Activated gamma-delta T cell (primary cell): ENCODE measurements around the gene NEU1.
A peak's percentile ranks its signal among the peaks of the same experiment; 100 is the strongest.
"Not testable (repeated sequence)": the region's sequence is repeated elsewhere in the genome, so short reads cannot be mapped to it uniquely, and the experiment has no call there.

Source experiments
- DNase-seq: peaks from one replicate; lab custom pipeline; 2025; lab: John Stamatoyannopoulos, UW
- total RNA-seq, 2 donors: gene quantifications; one replicate each; lab custom pipeline; 2026; lab: John Stamatoyannopoulos, UW

NEU1 gene
- total RNA-seq, result 34.5 to 44.8 reads per million in 2 donors

DNA sequence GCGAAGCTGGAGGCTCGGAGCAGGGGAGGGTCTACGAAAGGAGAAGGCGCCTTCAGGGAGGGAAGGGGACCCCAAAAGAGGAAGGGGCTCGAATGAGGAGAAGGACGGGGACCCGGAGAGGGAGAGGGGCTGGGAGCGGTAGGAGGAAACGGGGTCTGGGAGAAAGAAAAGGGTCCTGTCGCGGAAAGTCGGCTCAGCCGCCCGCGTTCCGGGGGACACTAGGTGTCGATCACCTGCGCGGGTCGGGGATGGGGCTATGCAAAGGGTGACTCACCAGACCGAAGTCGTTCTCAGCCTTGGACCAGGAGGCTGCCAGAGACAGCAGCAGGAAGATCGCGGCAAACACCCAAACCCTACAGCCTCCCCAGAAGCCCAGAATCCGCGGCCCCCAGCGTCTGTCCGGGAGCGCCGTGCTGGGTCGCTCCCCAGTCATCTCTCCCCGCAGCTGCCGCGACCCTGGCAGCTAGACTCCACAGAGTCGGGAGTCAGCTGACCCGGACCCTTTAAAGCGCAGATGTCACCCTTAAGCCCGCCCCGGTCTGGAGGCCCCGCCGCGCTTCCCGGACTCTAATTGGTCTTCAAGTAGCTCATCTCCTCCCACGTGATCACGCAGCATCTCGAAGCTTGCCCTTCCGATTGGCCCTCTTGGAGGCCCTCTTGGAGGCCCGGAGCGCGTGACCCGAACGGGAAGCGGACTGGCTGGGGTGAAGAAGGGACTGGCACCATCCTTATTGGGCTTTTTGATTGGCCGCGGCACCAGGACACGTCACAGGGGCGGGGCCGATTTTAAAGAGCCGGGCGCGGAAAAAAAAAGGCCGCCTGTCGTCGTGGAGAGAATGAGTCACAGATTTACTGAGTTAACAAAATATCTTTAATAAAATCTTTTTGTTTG is at the start of gene NEU1:
Gene NEU1 (minus strand): TSS at position 478 of the 892 bp plus-strand sequence. CDS start 45 bp downstream, at position 433.
- DNase-seq, result peak; percentile 98

DNA sequence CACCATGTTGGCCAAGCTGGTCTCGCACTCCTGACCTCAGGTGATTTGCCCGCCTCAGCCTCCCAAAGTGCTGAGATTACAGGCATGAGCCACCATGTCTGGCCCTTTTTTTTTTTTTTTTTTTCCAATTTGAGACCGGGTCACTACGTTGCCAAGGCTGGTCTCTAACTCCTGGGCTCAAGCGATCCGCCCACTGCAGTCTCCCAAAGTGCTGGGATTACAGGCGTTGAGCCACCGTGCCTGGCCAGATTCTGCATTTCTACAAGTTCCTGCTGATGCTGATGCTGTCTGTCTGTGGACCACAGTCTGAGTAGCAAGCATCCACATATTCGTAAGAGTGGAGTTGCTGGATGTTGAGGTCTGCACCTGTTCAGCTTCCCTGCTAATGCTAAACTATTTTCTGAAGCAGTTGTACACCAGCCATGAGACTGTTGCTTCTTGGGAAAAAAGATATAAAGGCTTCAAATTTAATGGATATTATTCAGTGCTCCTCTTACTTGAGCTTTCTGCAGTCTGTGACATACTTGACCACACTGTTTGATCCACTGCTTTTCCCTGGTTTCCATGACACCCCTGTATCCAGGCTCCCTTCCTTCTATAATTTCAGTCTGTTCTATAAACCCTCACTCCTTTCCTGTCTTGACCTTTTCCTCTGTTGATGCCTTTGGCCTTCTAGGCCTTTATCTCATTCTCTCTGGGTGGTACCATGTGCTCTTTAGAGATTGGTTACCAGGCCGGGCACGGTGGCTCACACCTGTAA is 49.4 kb upstream of the NEU1 start:
- no peak for DNase-seq

- not testable (repeated sequence) for DNase-seq
These were observed 46.7 kb upstream of the NEU1 start for GRCh38 chr6:31909298-31909697.

- no peak for DNase-seq
These were observed 46.2 kb upstream of the NEU1 start for GRCh38 chr6:31908791-31909190.

DNA sequence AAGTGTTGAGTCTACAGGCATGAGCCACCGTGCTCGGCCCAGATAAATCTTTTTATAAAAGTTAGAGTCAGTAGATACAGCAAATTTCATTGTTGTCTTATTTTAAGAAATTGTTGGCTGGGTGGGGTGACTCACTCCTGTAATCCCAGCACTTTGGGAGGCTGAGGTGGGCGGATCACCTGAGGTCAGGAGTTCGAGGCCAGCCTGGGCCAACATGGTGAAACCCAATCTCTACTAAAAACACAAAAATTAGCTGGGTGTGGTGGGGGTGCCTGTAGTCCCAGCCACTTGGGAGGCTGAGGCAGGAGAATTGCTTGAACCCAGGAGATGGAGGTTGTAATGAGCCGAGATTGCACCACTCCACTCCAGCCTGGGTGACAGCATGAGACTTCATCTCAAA is 45.6 kb upstream of the NEU1 start:
- not testable (repeated sequence) for DNase-seq

GRCh38 chr6:31907158-31907813 is 44.7 kb upstream of the NEU1 start:
- no peak for DNase-seq

DNA sequence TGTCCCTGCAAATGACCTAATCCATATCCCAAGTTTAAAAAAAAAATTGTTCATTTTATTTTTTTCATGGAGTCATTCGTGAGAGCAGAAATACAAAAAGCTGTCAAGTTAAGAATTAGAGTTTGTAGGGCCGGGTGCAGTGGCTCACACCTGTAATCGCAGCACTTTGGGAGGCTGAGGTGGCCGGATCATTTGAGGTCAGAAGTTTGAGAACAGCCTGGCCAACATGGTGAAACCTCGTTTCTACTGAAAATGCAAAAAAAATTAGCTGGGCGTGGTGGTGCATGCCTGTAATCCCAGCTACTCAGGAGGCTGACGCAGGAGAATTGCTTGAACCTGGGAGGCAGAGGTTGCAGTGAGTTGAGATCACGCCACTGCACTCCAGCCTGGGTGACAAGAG is 44.1 kb upstream of the NEU1 start:
- not testable (repeated sequence) for DNase-seq

DNA sequence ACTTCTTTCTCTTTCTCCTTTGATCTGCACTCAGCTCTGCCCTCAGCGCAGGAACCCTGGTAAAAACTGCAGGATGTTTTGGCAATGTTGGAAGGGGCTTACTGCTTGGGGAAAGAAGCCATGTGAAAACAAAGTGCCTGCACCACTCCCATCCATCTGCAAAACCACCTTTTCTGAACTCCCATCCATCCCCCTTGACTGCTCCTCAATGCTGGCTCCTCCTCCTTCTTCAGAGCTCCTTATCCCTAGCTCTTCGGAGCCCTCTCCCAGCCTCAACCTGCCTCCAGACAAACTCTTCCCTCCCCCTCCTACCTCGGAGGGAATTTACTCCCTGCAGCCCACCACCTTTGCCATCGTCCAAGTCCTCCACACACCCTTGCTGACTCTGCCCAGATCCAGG is 43.5 kb upstream of the NEU1 start:
- DNase-seq, result no peak

GRCh38 chr6:31905041-31905440 is 42.4 kb upstream of the NEU1 start:
- no peak for DNase-seq

DNA sequence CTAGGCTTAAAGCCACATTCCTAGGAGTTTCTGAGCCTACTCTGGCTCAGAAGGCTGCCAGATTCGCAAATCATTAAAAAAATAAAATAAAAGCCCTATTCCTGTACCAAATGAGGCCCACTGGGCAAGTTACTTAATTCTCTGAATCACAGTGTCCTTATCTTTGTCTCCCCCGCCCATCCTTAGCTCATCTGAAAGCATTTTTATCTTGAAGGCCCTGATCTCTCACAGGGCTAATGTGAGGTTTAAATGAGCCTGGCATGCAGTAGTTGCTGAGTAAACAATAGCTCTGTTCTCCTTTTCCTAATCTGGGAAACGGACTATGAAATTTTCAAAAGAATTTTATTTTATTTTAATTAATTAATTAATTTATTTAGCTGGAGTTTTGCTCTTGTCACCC is 41.3 kb upstream of the NEU1 start:
- no peak for DNase-seq

- peak; percentile 78 for DNase-seq
These were observed 39.5 kb upstream of the NEU1 start, which contains the start of gene ZBTB12 for GRCh38 chr6:31901953-31902643. Gene ZBTB12 (minus strand): TSS chr6:31902086. CDS start chr6:31901305, 781 bp downstream.

DNA sequence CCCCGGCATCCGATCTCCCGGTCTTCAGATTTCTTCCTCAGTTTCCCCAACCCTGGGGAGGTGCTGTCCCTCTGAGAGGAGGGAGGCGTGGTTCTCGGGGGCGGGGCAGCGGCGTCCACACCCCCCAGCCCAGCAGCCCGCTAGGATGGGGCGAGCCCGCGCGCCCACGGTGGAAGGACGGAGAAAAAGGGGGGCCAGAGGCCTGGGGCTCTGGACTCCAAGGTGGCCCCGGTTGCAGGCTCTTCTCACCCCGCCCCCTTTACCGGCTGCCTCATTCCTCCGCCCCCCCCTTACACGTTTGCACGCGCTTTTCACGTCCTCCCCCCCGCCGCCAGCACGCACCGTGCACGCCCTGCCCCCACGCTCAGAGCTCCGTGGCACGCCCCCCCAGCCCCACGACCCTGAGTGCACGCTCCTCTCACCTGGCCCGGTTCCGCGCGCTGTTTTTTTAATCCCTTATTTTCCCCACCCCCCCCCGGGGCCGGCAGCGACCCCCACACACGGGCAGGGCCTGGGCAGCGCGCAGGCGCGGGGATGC is 38.9 kb upstream of the NEU1 start:
- DNase-seq, result peak; percentile 54

GRCh38 chr6:31900917-31901414 is 38.3 kb upstream of the NEU1 start:
- DNase-seq, result no peak

- no peak for DNase-seq
These were observed 37.5 kb upstream of the NEU1 start for GRCh38 chr6:31899882-31900722.

DNA sequence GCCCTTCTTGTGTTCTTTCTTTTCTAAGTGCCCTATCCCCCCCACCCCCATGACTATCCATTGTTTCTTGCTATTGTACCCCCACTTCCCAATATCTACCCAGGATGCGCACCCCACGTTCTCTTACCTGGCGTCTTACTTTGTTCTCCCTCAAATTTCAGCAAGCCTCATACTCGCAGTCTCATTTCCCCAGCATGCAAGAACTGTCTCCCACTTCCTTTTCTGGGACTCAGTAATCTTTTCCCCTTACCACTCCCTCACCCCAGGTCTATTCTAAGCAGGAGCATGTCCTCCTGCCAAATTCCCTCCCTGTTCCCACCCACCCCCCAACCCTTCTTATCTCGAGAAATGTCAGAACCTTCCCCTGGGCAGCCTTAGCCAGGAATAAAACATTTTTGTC is 36.6 kb upstream of the NEU1 start:
- no peak for DNase-seq

DNA sequence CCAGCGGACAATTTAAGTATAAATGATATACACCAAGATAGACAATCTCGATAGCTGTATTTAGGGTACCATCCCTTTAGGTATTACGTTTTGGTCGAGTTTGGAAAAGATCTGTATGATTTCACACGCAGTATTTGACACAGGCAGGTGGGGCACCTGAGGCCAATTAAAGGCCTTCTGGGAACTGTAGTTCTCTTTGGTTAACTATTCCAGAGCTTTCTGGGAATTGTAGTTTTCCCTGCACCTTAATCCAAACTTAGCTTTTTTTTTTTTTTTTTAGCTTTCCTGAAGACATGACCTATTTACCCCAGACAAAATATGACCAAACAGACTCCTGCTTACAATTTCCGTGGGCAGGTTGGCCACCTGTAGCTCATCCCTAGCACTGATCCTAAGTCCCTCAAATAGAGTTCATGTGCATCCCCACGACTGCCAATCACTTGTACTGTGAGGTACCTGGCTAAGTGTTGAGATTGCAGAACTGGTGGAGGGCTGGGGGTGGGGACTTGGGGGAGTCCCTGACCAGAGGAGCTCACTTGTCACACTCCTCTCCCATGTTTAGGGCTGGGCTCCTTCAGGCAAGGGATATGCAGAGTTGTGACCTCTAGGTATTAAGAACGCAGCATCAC is 35.9 kb upstream of the NEU1 start:
- no peak for DNase-seq

- peak; percentile 76 for DNase-seq
These were observed 35.2 kb upstream of the NEU1 start, which contains the start of gene EHMT2 for GRCh38 chr6:31897612-31898382. Gene EHMT2 (minus strand): TSS chr6:31897698. CDS start chr6:31897677, 21 bp downstream.

GRCh38 chr6:31896856-31897611 is 34.4 kb upstream of the NEU1 start:
- no peak for DNase-seq
